ENCODE data around the gene DCP2.

Gene DCP2

GRCh38 chr5:113025596-113025995 lies 49.0 kb downstream of the DCP2 start:
- CTCF ChIA-PET = interaction anchor here (1.2 to 1.6 kb wide), 2 partner anchors 23 to 29 kb away, joined by 3 to 6 read pairs; no protein-coding TSS in a partner anchor
- POLR2A ChIA-PET = no interaction called here

GRCh38 chr5:113026211-113026610 lies 49.6 kb downstream of the DCP2 start:
- CTCF ChIA-PET = interaction anchor here (1.2 to 1.6 kb wide), 2 partner anchors 23 to 30 kb away, joined by 3 to 6 read pairs; no protein-coding TSS in a partner anchor
- POLR2A ChIA-PET = no interaction called here
- DNase-seq (ENCODE audit: extremely low spot score) = no peak
- TF ChIP-seq CTCF (IDR thresholded peaks at IDR 0.05; ENCODE audit: control extremely low read depth, extremely low read depth, low read depth, missing control alignments) = no peak

More at GRCh38 chr5:113025596-113025995, 49.0 kb downstream of the DCP2 start:
- TF ChIP-seq CTCF (IDR thresholded peaks at IDR 0.05; ENCODE audit: control extremely low read depth, extremely low read depth, low read depth, missing control alignments) = no peak
- DNase-seq (ENCODE audit: extremely low spot score) = no peak

- CTCF ChIA-PET = no interaction called here
- no peak for TF ChIP-seq CTCF (IDR thresholded peaks at IDR 0.05; ENCODE audit: control extremely low read depth, extremely low read depth, low read depth, missing control alignments)
- DNase-seq (ENCODE audit: extremely low spot score) = no peak
- POLR2A ChIA-PET = no interaction called here
Observed at GRCh38 chr5:113027015-113027414, 50.4 kb downstream of the DCP2 start.

GRCh38 chr5:113027431-113027830 lies 50.8 kb downstream of the DCP2 start:
- no peak for TF ChIP-seq CTCF (IDR thresholded peaks at IDR 0.05; ENCODE audit: control extremely low read depth, extremely low read depth, low read depth, missing control alignments)
- POLR2A ChIA-PET = no interaction called here
- DNase-seq (ENCODE audit: extremely low spot score) = no peak
- CTCF ChIA-PET = no interaction called here

GRCh38 chr5:113029614-113030013 lies 53.0 kb downstream of the DCP2 start:
- POLR2A ChIA-PET = no interaction called here
- CTCF ChIA-PET = interaction anchor here (2.5 kb wide), 1 partner anchor 34 kb away, joined by 9 read pairs; no protein-coding TSS in a partner anchor
- TF ChIP-seq CTCF (IDR thresholded peaks at IDR 0.05; ENCODE audit: control extremely low read depth, extremely low read depth, low read depth, missing control alignments) = no peak
- DNase-seq (ENCODE audit: extremely low spot score) = no peak

- ChIA-PET POLR2A (no interaction called here), CTCF (interaction anchor here (1.0 to 1.2 kb wide), 3 partner anchors 14 to 35 kb away, joined by 3 to 5 read pairs (median 3); no protein-coding TSS in a partner anchor)
- DNase-seq (ENCODE audit: extremely low spot score) = no peak
- no peak for TF ChIP-seq CTCF (IDR thresholded peaks at IDR 0.05; ENCODE audit: control extremely low read depth, extremely low read depth, low read depth, missing control alignments)
Observed at GRCh38 chr5:113031104-113031503, 54.5 kb downstream of the DCP2 start.

Data from GM10248 (cell line).